Panc1 (cell line): ENCODE measurements around the gene NAT9.

Source experiments
- CTCF ChIP-seq: fragments of 450-650 bp; IDR thresholded peaks from 2 replicates; pipeline ENCODE4 v1.5.1; 2017; ENCODE audit warnings: mild to moderate bottlenecking
- POLR2AphosphoS5 ChIP-seq: IDR thresholded peaks from 2 replicates; pipeline ENCODE4 v1.6.1; 2012; ENCODE audit warnings: mild to moderate bottlenecking, low read depth, low read length, moderate library complexity
- REST ChIP-seq, 2 experiments: IDR thresholded peaks; 2 replicates each; pipeline ENCODE4 v1.6.1; 2011 to 2012; ENCODE audit warnings: low read depth in 2 of 2, control low read depth in 1 of 2, low read length in 1 of 2, mild to moderate bottlenecking in 1 of 2, moderate library complexity in 1 of 2; ENCODE audit not compliant: insufficient read depth in 1 of 2
- TCF7L2 ChIP-seq: IDR thresholded peaks from 2 replicates; pipeline ENCODE4 v1.6.1; 2011; ENCODE audit warnings: mild to moderate bottlenecking, low read depth, low read length, inconsistent platforms

- TF ChIP-seq CTCF: no peak
- no peak for TF ChIP-seq TCF7L2
- TF ChIP-seq POLR2AphosphoS5: no peak
- no peak for TF ChIP-seq REST (IDR thresholded peaks at IDR 0.05; ENCODE audit: insufficient read depth in 1 of 2, low read depth in 2 of 2, low read length in 1 of 2)
These were observed 27.8 kb upstream of the NAT9 start for GRCh38 chr17:74803971-74804370.
